ENCODE data around the gene RPIA.

Gene RPIA

GRCh38 chr2:88660622-88661021 lies 30.9 kb upstream of the RPIA start:
- Histone ChIP-seq H3K4me2 (ENCODE audit: low read depth, low read length) (no peak overlapping the region), H3K79me2 (ENCODE audit: low read length) (no peaks in the 10 kb centered on the region), H3K4me3 (ENCODE audit: low read length) (no peak overlapping the region), H3K27ac (ENCODE audit: low read length) (no peak overlapping the region), H4K20me1 (ENCODE audit: insufficient read depth, low read length) (no peaks in the 10 kb centered on the region), H3K9ac (ENCODE audit: low read length) (no peak overlapping the region), H3K9me2 (replicated peaks; ENCODE audit: insufficient read depth, low read length) (no peaks in the 10 kb centered on the region), H3K4me1 (ENCODE audit: low read length) (no peaks in the 10 kb centered on the region), H2AFZ (ENCODE audit: low read length) (no peak overlapping the region), H3F3A (ENCODE audit: insufficient read depth, low read length) (no peaks in the 10 kb centered on the region), H3K36me3 (replicated peaks; ENCODE audit: insufficient read depth, low read length) (no peaks in the 10 kb centered on the region), H3K9me3 (replicated peaks; ENCODE audit: insufficient read depth, low read length) (no peaks in the 10 kb centered on the region), H3K27me3 (replicated peaks; ENCODE audit: insufficient read depth, low read length) (no peaks in the 10 kb centered on the region)
- TF ChIP-seq EZH2 (optimal IDR thresholded peaks at IDR 0.05; ENCODE audit: low read depth, low read length) (no peak), CTCF (IDR thresholded peaks at IDR 0.05; ENCODE audit: low read length) (no peak), EZH2phosphoT487 (IDR thresholded peaks at IDR 0.05; ENCODE audit: low read length) (no peak)
- no peak for DNase-seq

- no peaks in the 10 kb centered on the region for H3K79me2 ChIP-seq (ENCODE audit: low read length)
- H3K36me3 ChIP-seq (replicated peaks; ENCODE audit: insufficient read depth, low read length): no peaks in the 10 kb centered on the region
- H3K27me3 ChIP-seq (replicated peaks; ENCODE audit: insufficient read depth, low read length): no peaks in the 10 kb centered on the region
- H3K9me2 ChIP-seq (replicated peaks; ENCODE audit: insufficient read depth, low read length): no peaks in the 10 kb centered on the region
- H3K27ac ChIP-seq (ENCODE audit: low read length): no peak overlapping the region
- no peaks in the 10 kb centered on the region for H3K9me3 ChIP-seq (replicated peaks; ENCODE audit: insufficient read depth, low read length)
- no peak overlapping the region for H3K4me3 ChIP-seq (ENCODE audit: low read length)
- H3K4me2 ChIP-seq (ENCODE audit: low read depth, low read length): no peak overlapping the region
- H3F3A ChIP-seq (ENCODE audit: insufficient read depth, low read length): no peaks in the 10 kb centered on the region
- H3K4me1 ChIP-seq (ENCODE audit: low read length): no peaks in the 10 kb centered on the region
- no peak overlapping the region for H3K9ac ChIP-seq (ENCODE audit: low read length)
- no peak overlapping the region for H2AFZ ChIP-seq (ENCODE audit: low read length)
- DNase-seq: no peak
- H4K20me1 ChIP-seq (ENCODE audit: insufficient read depth, low read length): no peaks in the 10 kb centered on the region
- TF ChIP-seq EZH2phosphoT487 (IDR thresholded peaks at IDR 0.05; ENCODE audit: low read length): no peak
- TF ChIP-seq CTCF (IDR thresholded peaks at IDR 0.05; ENCODE audit: low read length): no peak
- no peak for TF ChIP-seq EZH2 (optimal IDR thresholded peaks at IDR 0.05; ENCODE audit: low read depth, low read length)
Observed at GRCh38 chr2:88666576-88666975, 24.9 kb upstream of the RPIA start.

- peak; percentile 18 for DNase-seq
- Histone ChIP-seq H3K4me3 (ENCODE audit: low read length) (no peak overlapping the region), H3K4me1 (ENCODE audit: low read length) (no peaks in the 10 kb centered on the region), H3K27ac (ENCODE audit: low read length) (no peak overlapping the region), H3K9ac (ENCODE audit: low read length) (no peak overlapping the region), H3K4me2 (ENCODE audit: low read depth, low read length) (no peak overlapping the region), H3K27me3 (replicated peaks; ENCODE audit: insufficient read depth, low read length) (no peaks in the 10 kb centered on the region), H3K9me2 (replicated peaks; ENCODE audit: insufficient read depth, low read length) (no peaks in the 10 kb centered on the region), H3F3A (ENCODE audit: insufficient read depth, low read length) (no peaks in the 10 kb centered on the region), H4K20me1 (ENCODE audit: insufficient read depth, low read length) (no peaks in the 10 kb centered on the region), H3K36me3 (replicated peaks; ENCODE audit: insufficient read depth, low read length) (no peaks in the 10 kb centered on the region), H3K79me2 (ENCODE audit: low read length) (no peaks in the 10 kb centered on the region), H2AFZ (ENCODE audit: low read length) (no peak overlapping the region), H3K9me3 (replicated peaks; ENCODE audit: insufficient read depth, low read length) (no peaks in the 10 kb centered on the region)
- TF ChIP-seq EZH2 (optimal IDR thresholded peaks at IDR 0.05; ENCODE audit: low read depth, low read length) (no peak), EZH2phosphoT487 (IDR thresholded peaks at IDR 0.05; ENCODE audit: low read length) (no peak), CTCF (IDR thresholded peaks at IDR 0.05; ENCODE audit: low read length) (no peak)
Observed at GRCh38 chr2:88667219-88667618, 24.3 kb upstream of the RPIA start.

Data from MM.1S (cell line).